Measurements from ENCODE around the gene NCF4. TPM values are rescaled to one million over a fixed set of nuclear protein-coding genes. Genes with fewer than 3 reads are reported as not detected.

The NCF4 gene
- total and polyA plus RNA-seq, 9 of the 15 experiments (the other 6 are each of a cell fraction or from before 2014, with no cell fraction given) = 0.04 to 0.95 (median 0.33) TPM

DNA sequence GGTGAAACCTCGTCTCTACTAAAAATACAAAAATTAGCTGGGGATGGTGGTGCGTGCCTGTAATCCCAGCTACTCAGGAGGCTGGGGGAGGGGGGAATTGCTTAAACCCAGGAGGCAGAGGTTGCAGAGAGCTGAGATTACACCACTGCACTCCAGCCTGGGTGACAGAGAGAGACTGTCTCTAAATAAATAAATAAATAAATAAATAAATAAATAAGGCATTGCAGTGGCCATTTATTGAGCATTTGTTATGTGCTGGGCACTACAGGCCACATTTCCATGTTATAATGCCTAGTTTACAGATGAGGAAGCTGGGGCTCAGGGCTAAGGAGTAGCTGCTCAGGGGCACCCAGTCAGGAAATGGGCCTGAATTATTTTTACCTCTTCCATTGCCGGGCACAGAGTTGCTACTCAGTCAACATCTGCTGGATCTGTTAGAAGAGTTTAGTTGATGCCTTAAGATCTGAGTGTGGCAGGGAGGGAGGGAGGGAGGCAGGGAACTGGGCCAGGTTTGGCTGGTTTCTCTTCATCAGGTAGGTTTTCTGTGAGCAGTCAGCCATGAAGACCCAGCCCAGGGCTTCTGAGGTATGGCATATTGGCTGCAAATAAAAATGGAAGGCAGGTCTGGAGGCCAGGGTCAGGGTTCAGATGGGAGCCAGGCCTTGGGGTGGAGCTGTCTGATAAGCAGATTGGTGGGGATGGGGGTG is 49.6 kb upstream of the NCF4 start (continued):
- TF ChIP-seq USF2 (CRISPR knock-in tag; IDR thresholded peaks at IDR 0.05) (no peak), TEAD2 (tag; IDR thresholded peaks at IDR 0.05) (no peak), ZNF551 (CRISPR knock-in tag; IDR thresholded peaks at IDR 0.05) (no peak), ZNF444 (CRISPR knock-in tag; IDR thresholded peaks at IDR 0.05) (no peak), ELF4 (CRISPR knock-in tag; IDR thresholded peaks at IDR 0.05) (no peak), THRAP3 (IDR thresholded peaks at IDR 0.05; ENCODE audit: borderline replicate concordance) (no peak)
- TF ChIP-seq, protein P1, sequence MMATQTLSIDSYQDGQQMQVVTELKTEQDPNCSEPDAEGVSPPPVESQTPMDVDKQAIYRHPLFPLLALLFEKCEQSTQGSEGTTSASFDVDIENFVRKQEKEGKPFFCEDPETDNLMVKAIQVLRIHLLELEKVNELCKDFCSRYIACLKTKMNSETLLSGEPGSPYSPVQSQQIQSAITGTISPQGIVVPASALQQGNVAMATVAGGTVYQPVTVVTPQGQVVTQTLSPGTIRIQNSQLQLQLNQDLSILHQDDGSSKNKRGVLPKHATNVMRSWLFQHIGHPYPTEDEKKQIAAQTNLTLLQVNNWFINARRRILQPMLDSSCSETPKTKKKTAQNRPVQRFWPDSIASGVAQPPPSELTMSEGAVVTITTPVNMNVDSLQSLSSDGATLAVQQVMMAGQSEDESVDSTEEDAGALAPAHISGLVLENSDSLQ (IDR thresholded peaks at IDR 0.05) = no peak

DNA sequence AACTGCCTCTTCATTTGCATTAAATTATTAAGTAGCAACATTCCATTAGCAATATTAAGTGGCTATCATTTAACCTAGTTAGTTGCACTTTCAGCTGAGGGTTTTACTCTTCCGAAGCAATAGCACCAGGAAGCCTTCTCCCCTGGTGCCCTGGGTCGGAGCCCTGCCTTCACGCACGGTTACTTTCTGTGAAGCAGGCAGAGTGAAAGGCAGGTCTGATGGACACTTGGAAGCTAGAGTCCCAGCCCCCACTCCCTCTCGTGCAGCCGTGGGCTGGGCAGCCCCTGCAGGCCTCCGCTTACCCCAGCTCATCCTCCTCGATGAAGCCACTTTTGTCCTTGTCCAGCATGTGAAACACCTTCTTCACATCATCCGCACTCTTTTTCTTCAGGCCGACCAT is 46.0 kb upstream of the NCF4 start:
- CTCF ChIA-PET (ENCODE audit: low intra/inter-chr PET ratio) = no interaction called here
- FAIRE-seq (no peak), DNase-seq (ENCODE audit: extremely low read depth in 1 of 4, low spot score in 3 of 4) (no peak), ATAC-seq (no peak)
- Histone ChIP-seq H3K27me3 (ENCODE audit: control insufficient read depth in 2 of 2, insufficient read depth in 2 of 2, low read length in 2 of 2) (peaks cover 5 to 52% of the 10 kb centered on the region in 2 experiments; a peak in 3 of 5 replicates), H3K36me3 (ENCODE audit: control insufficient read depth, insufficient read depth, low read length) (no peaks in the 10 kb centered on the region), H3K4me1 (replicated peaks in 1 of 2; ENCODE audit: control insufficient read depth in 2 of 2, insufficient read depth in 2 of 2, low read length in 2 of 2) (peaks cover 0 to 12% of the 10 kb centered on the region in 2 experiments; a peak in 2 of 5 replicates), H3K27ac (ENCODE audit: extremely low read depth, low read depth, low read length) (no peak overlapping the region), H3K4me2 (ENCODE audit: insufficient read depth, low read length) (no peak overlapping the region), H3K4me3 (no peak overlapping the region), H2AFZ (ENCODE audit: low read depth, low read length) (no peak overlapping the region), H3K79me2 (ENCODE audit: control insufficient read depth, insufficient read depth, low read length) (no peaks in the 10 kb centered on the region), H3K9me1 (ENCODE audit: control insufficient read depth, insufficient read depth, low read length) (no peaks in the 10 kb centered on the region), H3K9ac (ENCODE audit: insufficient read depth in 1 of 2, low read depth in 2 of 2, low read length in 2 of 2) (no peak overlapping the region), H4K20me1 (replicated peaks; ENCODE audit: control insufficient read depth, insufficient read depth, low read length) (peaks cover 6% of the 10 kb centered on the region; the same call in 1 of the 2 replicates), H3K9me3 (replicated peaks; ENCODE audit: control insufficient read depth, insufficient read depth, low read depth, low read length) (no peaks in the 10 kb centered on the region)
- WGBS (ENCODE audit: insufficient coverage, low coverage, missing lambda C conversion rate) = 8% methylated on average over 8 of the region's 10 CpGs
- in situ Hi-C loops (cut with MboI) (no loop called here), intact Hi-C loops (cut with micrococcal nuclease) (no loop called here)
- POLR2A ChIA-PET = no interaction called here
- no TSS peak for BruUV-seq (replicated peaks)
- TF ChIP-seq KAT7 (CRISPR knock-in tag; IDR thresholded peaks at IDR 0.05; ENCODE audit: borderline replicate concordance) = no peak
- TF ChIP-seq, protein P2, sequence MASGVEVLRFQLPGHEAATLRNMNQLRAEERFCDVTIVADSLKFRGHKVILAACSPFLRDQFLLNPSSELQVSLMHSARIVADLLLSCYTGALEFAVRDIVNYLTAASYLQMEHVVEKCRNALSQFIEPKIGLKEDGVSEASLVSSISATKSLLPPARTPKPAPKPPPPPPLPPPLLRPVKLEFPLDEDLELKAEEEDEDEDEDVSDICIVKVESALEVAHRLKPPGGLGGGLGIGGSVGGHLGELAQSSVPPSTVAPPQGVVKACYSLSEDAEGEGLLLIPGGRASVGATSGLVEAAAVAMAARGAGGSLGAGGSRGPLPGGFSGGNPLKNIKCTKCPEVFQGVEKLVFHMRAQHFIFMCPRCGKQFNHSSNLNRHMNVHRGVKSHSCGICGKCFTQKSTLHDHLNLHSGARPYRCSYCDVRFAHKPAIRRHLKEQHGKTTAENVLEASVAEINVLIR (CRISPR knock-in tag; IDR thresholded peaks at IDR 0.05) = no peak
- TF ChIP-seq ARHGAP35 (IDR thresholded peaks at IDR 0.05; ENCODE audit: partially characterized antibody) = no peak
- no peak for TF ChIP-seq ZFX (CRISPR knock-in tag; IDR thresholded peaks at IDR 0.05)
- TF ChIP-seq ZSCAN32 (CRISPR knock-in tag; IDR thresholded peaks at IDR 0.05) = no peak
- TF ChIP-seq SNRNP70 (optimal IDR thresholded peaks at IDR 0.05; ENCODE audit: low read depth, low read length) = no peak
- TF ChIP-seq TCF7L2 (IDR thresholded peaks at IDR 0.05; ENCODE audit: low read depth, low read length) = no peak
- no peak for TF ChIP-seq ELF4 (CRISPR knock-in tag; IDR thresholded peaks at IDR 0.05)
- TF ChIP-seq HSF4 (CRISPR knock-in tag; IDR thresholded peaks at IDR 0.05; ENCODE audit: borderline replicate concordance) = no peak
- TF ChIP-seq CC2D1A (IDR thresholded peaks at IDR 0.05) = no peak
- TF ChIP-seq HDAC3 (IDR thresholded peaks at IDR 0.05; ENCODE audit: borderline replicate concordance, partially characterized antibody) = no peak
- TF ChIP-seq TFAP4 (CRISPR knock-in tag; IDR thresholded peaks at IDR 0.05; ENCODE audit: borderline replicate concordance) = no peak

Measured in K562 (cell line).